GM12878 (cell line): Measurements from ENCODE around the gene ARMC9. TPM values are rescaled to one million over a fixed set of nuclear protein-coding genes. Genes with fewer than 3 reads are reported as not detected.

ENCODE experiments used
- LARP7 ChIP-seq: fragments of 450-650 bp; IDR thresholded peaks from 2 replicates; pipeline ENCODE4 v1.6.1; 2017; ENCODE audit warnings: mild to moderate bottlenecking
- SIN3A ChIP-seq: IDR thresholded peaks from 2 replicates; pipeline ENCODE4 v1.6.1; 2012; ENCODE audit warnings: low read depth, low read length, improper control_type of control experiment
- SREBF1 ChIP-seq: IDR thresholded peaks from 2 replicates; pipeline ENCODE4 v1.6.1; 2012; ENCODE audit warnings: mild to moderate bottlenecking, low read length
- ZBTB33 ChIP-seq: fragments of 450-650 bp; IDR thresholded peaks from 2 replicates; pipeline ENCODE4 v1.6.1; 2017; ENCODE audit warnings: mild to moderate bottlenecking
- polyA plus RNA-seq, 11 experiments: library from polyadenylated mRNA; depleted of rRNA in 4 of 11; unstranded in 6 of 11; stranded (reverse) in 5 of 11; fragments of >200 nt; fragmentation: Nextera tagmentation in 4 of 11; fragmentation: Illumina TruSeq in 1 of 11; extraction: Ambion mirVana in 4 of 11; extraction: Trizol in 1 of 11; gene quantifications; 1 replicate in 1 of 11; 2 replicates in 10 of 11; pipeline versions ENCODE4 v1.2.1 to v1.2.3, GENCODE V29; 2011 to 2016; ENCODE audit warnings: inconsistent platforms in 2 of 11, missing spikeins in 2 of 11, low read depth in 1 of 11
- total RNA-seq, 4 experiments: library from RNA; depleted of rRNA in 3 of 4; stranded (reverse); fragments of >200 nt in 3 of 4; fragmentation: Illumina TruSeq in 1 of 4; extraction: Trizol in 1 of 4; gene quantifications; 2 replicates each; pipeline versions ENCODE4 v1.2.1 to v1.2.3, GENCODE V29; 2013 to 2021
- TF ChIP-seq, protein P1 (sequence below): IDR thresholded peaks from 2 replicates; pipeline ENCODE4 v1.6.1; 2012; ENCODE audit warnings: mild to moderate bottlenecking, low read depth, low read length

Gene ARMC9
- total and polyA plus RNA-seq, 10 of the 15 experiments (the other 5 are each of a cell fraction or from before 2014, with no cell fraction given) = 3.8 to 21.8 (median 10.4) TPM

GRCh38 chr2:231296401-231296974 lies 98.1 kb downstream of the ARMC9 start (continued):
- TF ChIP-seq, protein P1, sequence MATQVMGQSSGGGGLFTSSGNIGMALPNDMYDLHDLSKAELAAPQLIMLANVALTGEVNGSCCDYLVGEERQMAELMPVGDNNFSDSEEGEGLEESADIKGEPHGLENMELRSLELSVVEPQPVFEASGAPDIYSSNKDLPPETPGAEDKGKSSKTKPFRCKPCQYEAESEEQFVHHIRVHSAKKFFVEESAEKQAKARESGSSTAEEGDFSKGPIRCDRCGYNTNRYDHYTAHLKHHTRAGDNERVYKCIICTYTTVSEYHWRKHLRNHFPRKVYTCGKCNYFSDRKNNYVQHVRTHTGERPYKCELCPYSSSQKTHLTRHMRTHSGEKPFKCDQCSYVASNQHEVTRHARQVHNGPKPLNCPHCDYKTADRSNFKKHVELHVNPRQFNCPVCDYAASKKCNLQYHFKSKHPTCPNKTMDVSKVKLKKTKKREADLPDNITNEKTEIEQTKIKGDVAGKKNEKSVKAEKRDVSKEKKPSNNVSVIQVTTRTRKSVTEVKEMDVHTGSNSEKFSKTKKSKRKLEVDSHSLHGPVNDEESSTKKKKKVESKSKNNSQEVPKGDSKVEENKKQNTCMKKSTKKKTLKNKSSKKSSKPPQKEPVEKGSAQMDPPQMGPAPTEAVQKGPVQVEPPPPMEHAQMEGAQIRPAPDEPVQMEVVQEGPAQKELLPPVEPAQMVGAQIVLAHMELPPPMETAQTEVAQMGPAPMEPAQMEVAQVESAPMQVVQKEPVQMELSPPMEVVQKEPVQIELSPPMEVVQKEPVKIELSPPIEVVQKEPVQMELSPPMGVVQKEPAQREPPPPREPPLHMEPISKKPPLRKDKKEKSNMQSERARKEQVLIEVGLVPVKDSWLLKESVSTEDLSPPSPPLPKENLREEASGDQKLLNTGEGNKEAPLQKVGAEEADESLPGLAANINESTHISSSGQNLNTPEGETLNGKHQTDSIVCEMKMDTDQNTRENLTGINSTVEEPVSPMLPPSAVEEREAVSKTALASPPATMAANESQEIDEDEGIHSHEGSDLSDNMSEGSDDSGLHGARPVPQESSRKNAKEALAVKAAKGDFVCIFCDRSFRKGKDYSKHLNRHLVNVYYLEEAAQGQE = no peak
- TF ChIP-seq LARP7 (no peak), ZBTB33 (no peak), SIN3A (no peak), SREBF1 (no peak)
- TF ChIP-seq, all 136 proteins: peak for 0
